Measurements from ENCODE around the gene DMD.

GRCh38 chrX:32269866-32270265 lies 941.5 kb downstream of the DMD start:
- TF ChIP-seq POLR2AphosphoS5 (IDR thresholded peaks at IDR 0.05; ENCODE audit: borderline replicate concordance, low read depth, low read length) (no peak), EZH2 (IDR thresholded peaks at IDR 0.05) (no peak), FOXP2 (optimal IDR thresholded peaks at IDR 0.05; ENCODE audit: control extremely low read depth, extremely low read length, insufficient read depth) (no peak)
